GM19463 (cell line): ENCODE data around the gene ANKHD1.

Source experiments
- ATAC-seq: cut with Tn5 transposase; IDR thresholded peaks from one replicate; pipeline ENCODE4 v1.9.1; 2021; ENCODE audit warnings: mild to moderate bottlenecking, moderate library complexity; ENCODE audit not compliant: unreplicated experiment

Gene ANKHD1

DNA sequence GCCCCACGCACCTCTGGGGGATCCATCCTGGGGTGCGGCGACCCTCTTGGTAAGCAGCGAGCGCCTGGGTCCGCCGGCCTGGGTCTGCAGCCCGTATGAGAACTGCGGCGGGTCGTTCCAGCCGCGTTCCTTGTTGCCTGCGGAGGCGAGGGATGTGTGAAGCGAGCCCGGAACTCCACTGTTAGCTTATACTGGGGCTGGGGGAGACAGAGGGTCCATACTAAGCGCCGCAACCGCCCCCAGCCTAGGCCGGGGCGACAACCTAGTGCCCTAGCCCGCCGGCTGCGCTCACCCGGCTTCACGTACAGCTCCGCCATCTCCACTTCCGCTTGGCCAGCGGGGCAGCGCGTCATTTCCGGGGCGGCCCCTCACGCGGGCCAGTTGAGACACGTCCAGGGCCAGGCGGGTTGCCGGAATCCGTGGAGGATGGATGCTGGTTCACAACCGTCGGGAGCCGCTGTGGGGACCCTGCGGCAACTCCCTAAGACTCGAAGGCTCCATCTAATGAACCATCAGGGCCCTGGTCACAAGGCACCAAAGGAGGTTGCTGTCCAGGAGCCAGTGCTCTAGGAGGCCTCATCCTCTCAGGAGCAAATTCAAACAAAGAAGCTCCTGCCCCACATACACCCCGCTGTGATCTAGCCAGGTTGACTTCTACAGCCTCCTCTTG is 155.6 kb downstream of the ANKHD1 start, which contains the start of gene SRA1:
TSS of gene SRA1 (minus strand) at position 338 of the 670 bp plus-strand sequence. CDS start at position 317, 21 bp downstream.
- peak; percentile 98 for ATAC-seq

DNA sequence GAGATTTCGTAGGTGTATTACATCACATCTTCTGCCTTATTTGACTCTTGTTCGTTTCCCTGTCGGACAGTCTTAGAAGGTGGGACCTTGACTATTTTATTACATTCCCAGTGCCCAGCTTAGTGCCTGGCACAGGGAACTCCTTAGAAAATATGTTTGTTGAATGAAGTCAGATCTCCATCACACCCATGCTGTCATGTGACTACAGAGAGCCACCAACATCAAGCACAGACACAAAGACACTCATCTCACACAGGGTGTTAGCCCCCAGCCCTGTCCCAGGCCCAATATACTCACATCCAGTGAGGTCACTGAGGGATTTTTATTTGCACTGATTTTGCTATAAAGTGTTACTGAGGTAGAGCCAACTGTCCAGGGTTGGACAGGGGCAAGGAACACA is 156.3 kb downstream of the ANKHD1 start:
- ATAC-seq = no peak

- ATAC-seq = no peak
Measured at GRCh38 chr5:140558542-140558941, 156.9 kb downstream of the ANKHD1 start.

DNA sequence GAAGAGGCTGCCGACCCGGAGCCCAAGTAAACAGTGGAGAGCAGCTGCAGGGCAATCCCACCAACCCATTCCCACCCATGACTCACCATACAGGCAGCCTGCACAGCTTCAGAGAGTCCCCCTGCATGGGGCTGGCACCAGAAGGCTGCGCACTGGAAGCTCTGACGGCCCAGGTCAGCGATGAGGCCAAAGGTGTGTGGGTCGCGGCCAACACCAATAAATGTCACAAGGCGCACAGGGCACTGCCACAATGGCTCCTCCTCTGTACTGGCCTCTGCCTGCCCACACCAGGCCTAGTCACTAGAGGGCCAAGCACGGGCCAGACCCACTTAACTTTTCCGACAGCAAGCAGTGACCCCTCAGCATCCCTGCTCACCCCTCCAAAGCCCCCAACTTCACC is 158.6 kb downstream of the ANKHD1 start:
- ATAC-seq = no peak

GRCh38 chr5:140561753-140562523 is 160.3 kb downstream of the ANKHD1 start:
- ATAC-seq = no peak

GRCh38 chr5:140563596-140563995 is 162.0 kb downstream of the ANKHD1 start:
- no peak for ATAC-seq

DNA sequence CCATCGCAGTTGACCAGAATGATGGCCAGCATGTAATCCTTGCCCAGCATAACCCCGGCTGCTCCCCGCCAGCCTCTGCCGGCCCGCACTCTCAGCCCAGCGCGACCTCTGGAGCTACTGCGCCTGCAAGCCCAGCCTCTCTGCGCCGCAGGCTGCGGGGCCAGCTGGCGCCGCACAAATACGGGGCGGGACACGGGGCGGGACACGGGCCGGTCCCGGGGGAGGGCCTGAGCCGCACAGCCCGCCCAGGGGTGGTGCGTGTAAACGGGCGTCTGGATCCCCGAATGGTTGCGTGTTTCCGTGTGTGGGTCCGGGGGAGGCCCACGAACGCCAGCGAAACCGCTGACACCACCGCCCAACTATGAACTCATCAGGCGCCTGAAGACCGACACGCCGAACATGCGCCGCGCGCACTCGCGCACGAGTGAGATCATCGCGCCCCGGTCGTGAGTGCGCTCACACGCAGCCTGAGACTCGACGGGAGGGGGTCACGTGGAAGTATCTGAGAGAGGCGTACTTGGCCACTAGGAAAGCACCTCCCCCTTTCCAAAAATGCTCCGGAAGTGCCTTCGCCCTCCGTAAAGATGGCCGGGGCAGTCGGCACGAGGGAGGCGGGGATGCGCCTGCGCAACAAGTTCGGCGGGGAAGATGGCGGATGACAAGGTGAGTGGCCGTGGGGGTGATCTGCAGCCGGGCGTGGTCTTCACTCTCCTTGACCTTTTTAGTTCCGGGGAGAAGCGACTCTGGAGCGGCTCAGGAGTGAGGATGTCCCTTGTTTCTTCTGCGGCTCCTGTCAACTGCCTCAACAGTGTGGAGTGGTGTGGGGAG is 162.8 kb downstream of the ANKHD1 start, which contains the start of the genes APBB3 and SLC35A4:
TSS of gene APBB3 (minus strand) at position 403 of the 828 bp plus-strand sequence. CDS start at position 50, 353 bp downstream.
TSS of gene SLC35A4 (plus strand) at position 633 of the 828 bp plus-strand sequence. CDS start 2,342 bp downstream, outside the sequence.
- ATAC-seq = peak; percentile 84

DNA sequence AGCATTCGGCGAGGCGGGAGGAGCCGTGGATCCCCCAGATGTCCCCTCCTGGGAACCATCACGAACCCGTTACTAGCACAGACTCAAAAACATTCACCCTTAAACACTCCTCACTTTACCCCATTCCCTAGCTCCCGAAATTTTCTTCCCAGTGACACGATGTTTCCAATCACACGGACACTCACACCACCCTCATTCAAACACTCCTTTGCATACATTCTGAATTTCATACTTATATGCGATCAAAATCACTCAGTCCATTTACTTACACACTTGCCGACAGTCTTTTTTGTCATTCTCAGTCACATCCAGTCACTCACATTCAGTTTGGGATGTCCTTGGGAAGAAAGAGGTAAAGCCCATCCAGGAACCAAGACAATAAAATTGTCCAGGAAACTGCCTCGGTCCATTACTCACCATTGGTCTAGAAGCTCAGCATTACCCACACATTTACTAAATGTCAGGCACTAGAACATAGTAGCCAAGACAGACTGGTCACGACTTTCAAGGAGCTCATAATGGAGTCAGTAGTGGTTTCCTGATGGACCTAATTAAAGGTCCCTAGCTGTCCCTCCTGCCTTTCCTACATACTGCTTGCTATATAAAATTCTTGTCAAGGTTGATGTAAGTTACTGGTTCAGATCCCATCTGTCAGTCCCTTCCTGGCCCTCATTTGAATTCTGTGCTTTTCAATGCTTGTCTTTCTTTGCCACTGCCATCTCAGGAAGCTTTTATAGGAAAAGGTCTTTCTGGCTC is 163.6 kb downstream of the ANKHD1 start:
- ATAC-seq = no peak

DNA sequence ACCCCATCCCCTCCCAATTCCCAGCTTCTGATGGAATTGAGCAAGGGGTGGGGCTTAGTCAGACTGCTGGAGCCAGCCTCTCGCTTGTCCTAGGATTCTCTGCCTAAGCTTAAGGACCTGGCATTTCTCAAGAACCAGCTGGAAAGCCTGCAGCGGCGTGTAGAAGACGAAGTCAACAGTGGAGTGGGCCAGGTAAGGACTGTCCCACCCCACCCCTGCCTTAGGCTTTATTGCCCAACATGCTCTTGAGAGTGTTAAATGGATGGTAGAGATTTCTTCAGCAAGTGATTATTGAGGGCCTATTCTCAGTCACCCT is 164.1 kb downstream of the ANKHD1 start:
- no peak for ATAC-seq

DNA sequence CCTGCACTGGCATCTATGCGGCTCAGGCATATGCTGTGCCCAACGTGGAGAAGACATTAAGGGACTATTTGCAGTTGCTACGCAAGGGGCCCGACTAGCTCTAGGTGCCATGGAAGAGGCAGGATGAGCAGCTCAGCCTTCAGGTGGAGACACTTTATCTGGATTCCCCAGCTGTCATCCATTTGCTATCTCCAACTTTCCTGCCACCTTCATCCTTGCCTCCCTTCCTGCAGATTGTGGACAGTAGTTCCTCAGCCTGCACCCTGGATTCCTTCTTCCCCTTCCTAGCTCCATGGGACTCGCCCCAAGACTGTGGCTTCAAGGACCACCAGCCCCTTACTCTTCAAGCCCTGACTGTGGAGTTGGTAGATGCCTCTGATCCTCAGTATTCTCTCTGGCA is 165.0 kb downstream of the ANKHD1 start:
- no peak for ATAC-seq

- ATAC-seq = no peak
Measured at GRCh38 chr5:140567136-140567818, 165.6 kb downstream of the ANKHD1 start.

GRCh38 chr5:140567871-140568270 is 166.2 kb downstream of the ANKHD1 start:
- no peak for ATAC-seq

GRCh38 chr5:140568443-140569063 is 166.9 kb downstream of the ANKHD1 start:
- no peak for ATAC-seq

DNA sequence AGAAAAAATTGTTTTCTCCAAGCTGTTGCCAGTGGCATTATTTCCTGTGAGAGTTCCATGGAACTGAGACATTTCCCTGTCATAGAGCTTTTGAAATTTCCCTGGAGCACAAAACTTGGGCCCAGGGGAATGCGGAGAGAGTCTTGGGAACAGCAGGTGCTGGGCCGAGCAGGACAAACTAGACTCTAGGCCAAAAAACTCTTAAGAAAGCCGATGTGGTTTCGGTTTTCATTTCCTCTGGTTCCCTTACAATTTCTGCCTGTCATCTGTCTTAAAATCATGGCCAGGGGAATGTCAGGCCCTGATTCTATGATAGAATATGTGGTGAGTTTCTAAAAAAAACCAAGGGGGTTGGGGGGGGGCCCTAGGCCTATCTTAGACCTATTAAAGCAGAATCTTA is 167.6 kb downstream of the ANKHD1 start:
- peak; percentile 20 for ATAC-seq

DNA sequence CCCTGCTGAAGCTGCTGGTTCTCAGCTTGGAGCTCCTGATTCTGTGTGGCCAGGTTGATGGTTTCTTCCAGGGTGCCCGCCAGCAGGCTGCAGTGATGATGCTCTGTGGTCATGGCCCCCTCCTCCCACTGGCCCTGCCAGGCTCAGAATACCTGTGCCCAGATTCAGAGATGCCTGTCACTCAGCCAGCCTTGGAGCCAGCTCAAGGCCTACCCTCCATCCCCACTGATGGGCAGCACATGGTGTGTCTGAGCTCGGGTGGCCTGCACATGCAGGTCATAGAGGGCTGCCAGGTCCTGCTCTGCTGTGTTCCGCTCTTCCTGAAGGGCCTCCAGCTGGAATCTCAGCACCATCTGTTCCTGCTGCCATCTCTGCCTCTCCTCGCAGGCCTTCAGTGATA is 168.4 kb downstream of the ANKHD1 start:
- ATAC-seq = no peak

GRCh38 chr5:140570488-140570887 is 168.9 kb downstream of the ANKHD1 start:
- no peak for ATAC-seq

- ATAC-seq = no peak
Measured at GRCh38 chr5:140571105-140571504, 169.5 kb downstream of the ANKHD1 start.

GRCh38 chr5:140573683-140574082 is 172.1 kb downstream of the ANKHD1 start:
- no peak for ATAC-seq

- ATAC-seq = no peak
Measured at GRCh38 chr5:140574165-140574564, 172.5 kb downstream of the ANKHD1 start.

DNA sequence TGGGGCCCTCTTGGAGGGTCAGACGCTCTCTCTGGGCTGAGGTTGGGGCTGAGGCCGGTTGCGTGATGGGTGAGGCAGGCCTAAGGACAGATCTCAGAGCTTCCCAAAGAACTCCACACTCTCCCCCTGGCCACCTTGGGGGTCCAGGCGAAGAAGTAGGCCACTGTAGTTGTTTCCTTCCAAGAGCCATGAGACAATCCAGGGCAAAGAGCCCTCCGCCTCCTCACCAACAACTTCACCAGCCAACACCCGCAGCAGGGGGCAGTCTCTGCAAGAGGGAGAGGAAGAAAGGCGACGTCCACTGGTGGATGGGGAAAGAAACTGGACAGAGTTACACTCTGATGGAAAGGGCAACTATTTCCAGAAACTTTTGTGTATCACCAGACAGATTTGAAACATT is 173.7 kb downstream of the ANKHD1 start:
- ATAC-seq = no peak
